Mucosa of gallbladder (tissue), 1 donor: Measurements from ENCODE around the gene OR6C70. TPM values are rescaled to one million over a fixed set of nuclear protein-coding genes. Genes with fewer than 3 reads are reported as not detected.

Source experiments
- total RNA-seq: library from RNA; stranded (reverse); gene quantifications from one replicate; pipeline ENCODE4 v1.2.1, GENCODE V29; 2021
- donor health status: DM: no; HTN: no; CAD: no.

Gene OR6C70
- total RNA-seq, 1 donor from 2014 or later = not detected

Other genes with a start within 250 kb of the OR6C70 start
- not detected for gene OR10A7, start 249.1 kb downstream of the OR6C70 start, total RNA-seq
- gene OR6C74, start 225.5 kb downstream of the OR6C70 start, total RNA-seq = not detected
- gene OR6C6, start 173.6 kb downstream of the OR6C70 start, total RNA-seq = not detected
- gene OR6C1, start 155.8 kb downstream of the OR6C70 start, total RNA-seq = not detected
- not detected for gene OR6C3, start 139.4 kb downstream of the OR6C70 start, total RNA-seq
- gene OR6C75, start 107.2 kb downstream of the OR6C70 start, total RNA-seq = not detected
- not detected for gene OR6C65, start 69.6 kb downstream of the OR6C70 start, total RNA-seq
- not detected for gene OR6C76, start 43.9 kb downstream of the OR6C70 start, total RNA-seq
- gene OR6C2, start 26.1 kb downstream of the OR6C70 start, total RNA-seq = not detected
- not detected for gene OR6C68, start 22.2 kb upstream of the OR6C70 start, total RNA-seq
- not detected for gene OR6C4, start 79.5 kb upstream of the OR6C70 start, total RNA-seq
- gene OR2AP1, start 102.3 kb upstream of the OR6C70 start, total RNA-seq = not detected
- not detected for gene OR10P1, start 166.8 kb upstream of the OR6C70 start, total RNA-seq
- gene ITGA7, start 237.8 kb upstream of the OR6C70 start, total RNA-seq = 152 TPM
- 158 TPM for gene BLOC1S1, start 245.9 kb upstream of the OR6C70 start, total RNA-seq